Measurements from ENCODE around the gene FEV.

Gene FEV

DNA sequence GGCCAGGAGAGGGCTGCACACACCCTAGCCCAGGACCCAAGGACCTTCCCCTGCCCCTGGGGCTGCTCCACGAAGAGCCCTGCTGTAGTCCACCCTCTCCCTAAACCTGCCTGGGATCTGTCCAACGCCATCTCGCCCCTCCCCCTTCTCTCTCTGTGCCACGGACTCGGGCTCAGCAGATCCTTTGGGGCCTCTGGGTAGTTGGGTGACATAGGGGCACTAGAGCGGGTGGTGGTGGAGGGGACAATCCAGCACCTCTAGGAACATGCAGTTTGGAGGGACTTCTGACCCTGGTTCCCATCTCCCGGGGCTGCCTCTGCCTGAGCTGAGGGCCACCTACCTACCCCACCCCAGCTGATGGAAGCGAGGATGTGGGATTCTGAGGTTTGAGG lies 15.6 kb upstream of the FEV start:
- Histone ChIP-seq H3K4me3 (ENCODE audit: low read depth, low read length) (peak overlapping the region; percentile 62; the same call in 1 of the 2 replicates), H3K4me1 (ENCODE audit: control insufficient read depth, insufficient read depth, low read length) (peaks cover 41% of the 10 kb centered on the region), H3K27me3 (ENCODE audit: control insufficient read depth, insufficient read depth, low read length) (peaks cover 99% of the 10 kb centered on the region), H3K36me3 (ENCODE audit: control insufficient read depth, insufficient read depth, low read length) (no peaks in the 10 kb centered on the region), H3K9me3 (ENCODE audit: control insufficient read depth, insufficient read depth, low read depth, low read length) (no peaks in the 10 kb centered on the region), H3K27ac (ENCODE audit: low read depth, low read length) (no peak overlapping the region), H3K9ac (ENCODE audit: low read length) (peak overlapping the region; percentile 17)

DNA sequence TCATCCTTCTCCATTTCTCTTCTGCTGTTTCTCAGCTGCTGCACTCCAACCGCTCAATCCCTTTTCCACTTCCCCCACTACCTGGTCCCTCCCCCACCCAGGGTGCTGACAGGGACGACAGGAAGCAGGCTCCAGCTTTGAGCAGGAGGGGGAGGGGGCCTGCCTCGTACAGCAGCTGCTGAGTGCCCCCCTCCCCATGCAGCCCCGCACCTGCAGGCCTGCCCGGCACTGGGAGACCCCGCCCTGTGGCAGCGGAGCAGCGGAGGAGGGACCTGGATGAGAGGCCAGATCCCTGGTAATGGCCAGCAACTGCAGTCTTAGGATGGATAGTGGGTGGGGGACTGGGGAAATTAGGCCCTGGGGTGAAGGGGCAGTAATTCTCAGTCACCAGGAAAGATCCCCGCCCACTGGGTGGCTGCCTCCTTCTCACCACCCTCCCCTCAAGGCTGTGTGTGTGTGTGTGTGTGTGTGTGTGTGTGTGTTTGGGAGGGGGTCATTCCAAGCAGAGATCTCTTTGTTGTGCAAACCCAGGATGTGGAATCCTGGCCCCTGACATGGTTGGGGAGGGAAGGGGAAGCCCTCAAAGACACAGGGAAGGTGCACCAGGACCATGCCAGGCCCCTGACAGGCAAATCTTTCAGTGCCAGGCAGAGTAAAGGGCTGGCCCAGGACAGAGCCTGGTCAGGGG lies 15.0 kb upstream of the FEV start:
- Histone ChIP-seq H3K4me3 (ENCODE audit: low read depth, low read length) (peak overlapping the region; percentile 43; the same call in 1 of the 2 replicates), H3K9me3 (ENCODE audit: control insufficient read depth, insufficient read depth, low read depth, low read length) (no peaks in the 10 kb centered on the region), H3K4me1 (ENCODE audit: control insufficient read depth, insufficient read depth, low read length) (peaks cover 41% of the 10 kb centered on the region), H3K27me3 (ENCODE audit: control insufficient read depth, insufficient read depth, low read length) (peaks cover 99% of the 10 kb centered on the region), H3K27ac (ENCODE audit: low read depth, low read length) (no peak overlapping the region), H3K36me3 (ENCODE audit: control insufficient read depth, insufficient read depth, low read length) (no peaks in the 10 kb centered on the region), H3K9ac (ENCODE audit: low read length) (no peak overlapping the region)

GRCh38 chr2:218999021-218999880 lies 14.3 kb upstream of the FEV start:
- no peaks in the 10 kb centered on the region for H3K36me3 ChIP-seq (ENCODE audit: control insufficient read depth, insufficient read depth, low read length)
- no peak overlapping the region for H3K27ac ChIP-seq (ENCODE audit: low read depth, low read length)
- H3K9me3 ChIP-seq (ENCODE audit: control insufficient read depth, insufficient read depth, low read depth, low read length) = no peaks in the 10 kb centered on the region
- H3K27me3 ChIP-seq (ENCODE audit: control insufficient read depth, insufficient read depth, low read length) = peaks cover 100% of the 10 kb centered on the region
- peak overlapping the region; percentile 43; the same call in 1 of the 2 replicates for H3K4me3 ChIP-seq (ENCODE audit: low read depth, low read length)
- H3K4me1 ChIP-seq (ENCODE audit: control insufficient read depth, insufficient read depth, low read length) = peaks cover 42% of the 10 kb centered on the region
- no peak overlapping the region for H3K9ac ChIP-seq (ENCODE audit: low read length)

- Histone ChIP-seq H3K4me3 (ENCODE audit: low read depth, low read length) (no peak overlapping the region), H3K27me3 (ENCODE audit: control insufficient read depth, insufficient read depth, low read length) (peaks cover 100% of the 10 kb centered on the region), H3K36me3 (ENCODE audit: control insufficient read depth, insufficient read depth, low read length) (no peaks in the 10 kb centered on the region), H3K9me3 (ENCODE audit: control insufficient read depth, insufficient read depth, low read depth, low read length) (no peaks in the 10 kb centered on the region), H3K9ac (ENCODE audit: low read length) (peak overlapping the region; percentile 16), H3K27ac (ENCODE audit: low read depth, low read length) (no peak overlapping the region), H3K4me1 (ENCODE audit: control insufficient read depth, insufficient read depth, low read length) (peaks cover 49% of the 10 kb centered on the region)
Observed at GRCh38 chr2:218998414-218999002, 13.5 kb upstream of the FEV start.

DNA sequence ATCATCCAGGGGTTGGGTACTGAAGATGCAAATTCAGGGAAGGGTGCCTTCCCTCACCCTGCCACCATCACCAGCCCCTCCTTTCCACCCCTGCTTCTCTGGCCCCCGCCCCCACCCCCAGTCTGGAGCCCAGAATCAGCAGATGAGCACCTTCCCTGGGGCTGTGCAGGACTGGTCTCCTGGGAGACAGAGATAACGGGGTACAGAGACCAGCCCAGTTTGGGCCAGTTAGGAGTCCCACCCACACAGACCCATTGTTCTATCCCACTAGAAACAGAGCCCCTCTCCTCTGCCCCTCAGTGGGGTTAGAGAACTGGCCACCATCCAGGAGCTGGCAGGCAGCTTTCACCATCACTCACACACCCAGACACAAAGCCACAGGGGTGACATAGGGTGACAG lies 12.7 kb upstream of the FEV start:
- H3K27me3 ChIP-seq (ENCODE audit: control insufficient read depth, insufficient read depth, low read length) = peaks cover 100% of the 10 kb centered on the region
- no peaks in the 10 kb centered on the region for H3K36me3 ChIP-seq (ENCODE audit: control insufficient read depth, insufficient read depth, low read length)
- H3K9ac ChIP-seq (ENCODE audit: low read length) = no peak overlapping the region
- no peaks in the 10 kb centered on the region for H3K9me3 ChIP-seq (ENCODE audit: control insufficient read depth, insufficient read depth, low read depth, low read length)
- no peak overlapping the region for H3K27ac ChIP-seq (ENCODE audit: low read depth, low read length)
- H3K4me3 ChIP-seq (ENCODE audit: low read depth, low read length) = no peak overlapping the region
- peaks cover 53% of the 10 kb centered on the region for H3K4me1 ChIP-seq (ENCODE audit: control insufficient read depth, insufficient read depth, low read length)

GRCh38 chr2:218996937-218997336 lies 12.0 kb upstream of the FEV start:
- Histone ChIP-seq H3K9me3 (ENCODE audit: control insufficient read depth, insufficient read depth, low read depth, low read length) (no peaks in the 10 kb centered on the region), H3K9ac (ENCODE audit: low read length) (no peak overlapping the region), H3K27me3 (ENCODE audit: control insufficient read depth, insufficient read depth, low read length) (peaks cover 100% of the 10 kb centered on the region), H3K27ac (ENCODE audit: low read depth, low read length) (no peak overlapping the region), H3K4me3 (ENCODE audit: low read depth, low read length) (no peak overlapping the region), H3K4me1 (ENCODE audit: control insufficient read depth, insufficient read depth, low read length) (peaks cover 47% of the 10 kb centered on the region), H3K36me3 (ENCODE audit: control insufficient read depth, insufficient read depth, low read length) (no peaks in the 10 kb centered on the region)

DNA sequence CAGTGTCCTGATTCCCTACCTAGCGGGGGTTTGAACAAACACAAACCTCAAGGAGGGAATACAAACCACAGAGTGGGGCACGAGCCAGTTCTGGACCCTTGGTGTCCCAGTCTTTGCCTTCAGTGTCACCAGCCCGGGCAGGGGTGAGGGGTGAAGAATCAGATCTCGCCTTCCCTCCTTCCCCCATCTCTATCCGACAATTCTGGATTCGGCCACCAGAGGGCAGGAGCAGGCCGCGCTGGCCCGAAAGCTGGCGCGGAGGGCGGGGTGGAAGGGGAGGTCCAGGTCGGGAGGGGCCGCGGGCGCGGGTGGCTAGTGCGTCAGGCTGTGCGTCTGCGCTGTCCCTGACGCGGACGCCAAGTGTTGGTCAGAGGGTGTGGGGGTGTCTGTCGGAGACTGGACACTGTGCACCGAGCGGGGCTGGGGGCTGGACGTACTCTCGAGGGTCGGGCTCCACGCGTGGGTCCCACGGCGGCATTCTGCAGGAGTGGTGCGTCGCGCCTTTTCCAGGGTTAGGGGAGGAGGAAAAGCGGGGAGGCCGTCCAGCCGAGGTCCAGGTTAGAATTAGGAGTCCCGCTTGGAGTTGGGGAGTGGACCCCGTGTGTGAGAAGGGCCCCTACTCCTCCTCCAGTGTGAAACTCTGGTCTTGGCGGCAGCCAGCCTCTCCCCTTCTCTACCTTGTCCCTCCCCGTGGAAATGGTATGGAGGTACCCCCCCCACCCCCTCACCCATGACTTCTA lies 11.2 kb upstream of the FEV start:
- Histone ChIP-seq H3K27ac (ENCODE audit: low read depth, low read length) (no peak overlapping the region), H3K9ac (ENCODE audit: low read length) (no peak overlapping the region), H3K36me3 (ENCODE audit: control insufficient read depth, insufficient read depth, low read length) (no peaks in the 10 kb centered on the region), H3K4me1 (ENCODE audit: control insufficient read depth, insufficient read depth, low read length) (peaks cover 46% of the 10 kb centered on the region), H3K27me3 (ENCODE audit: control insufficient read depth, insufficient read depth, low read length) (peaks cover 100% of the 10 kb centered on the region), H3K9me3 (ENCODE audit: control insufficient read depth, insufficient read depth, low read depth, low read length) (no peaks in the 10 kb centered on the region), H3K4me3 (ENCODE audit: low read depth, low read length) (peak overlapping the region; percentile 61)

GRCh38 chr2:218995561-218995960 lies 10.6 kb upstream of the FEV start:
- Histone ChIP-seq H3K9ac (ENCODE audit: low read length) (no peak overlapping the region), H3K27me3 (ENCODE audit: control insufficient read depth, insufficient read depth, low read length) (peaks cover 100% of the 10 kb centered on the region), H3K4me3 (ENCODE audit: low read depth, low read length) (no peak overlapping the region), H3K27ac (ENCODE audit: low read depth, low read length) (no peak overlapping the region), H3K36me3 (ENCODE audit: control insufficient read depth, insufficient read depth, low read length) (no peaks in the 10 kb centered on the region), H3K9me3 (ENCODE audit: control insufficient read depth, insufficient read depth, low read depth, low read length) (no peaks in the 10 kb centered on the region), H3K4me1 (ENCODE audit: control insufficient read depth, insufficient read depth, low read length) (peaks cover 40% of the 10 kb centered on the region)

- peak within 1 kb of the TSS; percentile 13 for H3K9ac ChIP-seq (ENCODE audit: low read length)
- peaks cover 23% of the 10 kb centered on the region for H3K4me1 ChIP-seq (ENCODE audit: control insufficient read depth, insufficient read depth, low read length)
- H3K36me3 ChIP-seq (ENCODE audit: control insufficient read depth, insufficient read depth, low read length) = no peaks in the 10 kb centered on the region
- H3K27ac ChIP-seq (ENCODE audit: low read depth, low read length) = no peak within 1 kb of the TSS
- H3K9me3 ChIP-seq (ENCODE audit: control insufficient read depth, insufficient read depth, low read depth, low read length) = no peaks in the 10 kb centered on the region
- peaks cover 100% of the 10 kb centered on the region for H3K27me3 ChIP-seq (ENCODE audit: control insufficient read depth, insufficient read depth, low read length)
- H3K4me3 ChIP-seq (ENCODE audit: low read depth, low read length) = peak within 1 kb of the TSS; percentile 53
Observed at GRCh38 chr2:218993345-218994315, 8.6 kb upstream of the FEV start, which contains the start of gene CRYBA2. CRYBA2 (minus strand) TSS chr2:218993422; CDS start chr2:218993176, 246 bp downstream.
